IPS DF 4.7 (cell line): ENCODE data around the gene SORCS2.

Source experiments
- DNase-seq: peaks from one replicate; pipeline ENCODE4 v3.0.0-alpha.2; 2013; ENCODE audit warnings: low spot score; ENCODE audit errors: extremely low read depth

SORCS2 gene

GRCh38 chr4:7717161-7717560, 524.8 kb downstream of the SORCS2 start:
- no peak for DNase-seq

- DNase-seq = no peak
Measured at GRCh38 chr4:7717946-7718490, 525.7 kb downstream of the SORCS2 start.

DNA sequence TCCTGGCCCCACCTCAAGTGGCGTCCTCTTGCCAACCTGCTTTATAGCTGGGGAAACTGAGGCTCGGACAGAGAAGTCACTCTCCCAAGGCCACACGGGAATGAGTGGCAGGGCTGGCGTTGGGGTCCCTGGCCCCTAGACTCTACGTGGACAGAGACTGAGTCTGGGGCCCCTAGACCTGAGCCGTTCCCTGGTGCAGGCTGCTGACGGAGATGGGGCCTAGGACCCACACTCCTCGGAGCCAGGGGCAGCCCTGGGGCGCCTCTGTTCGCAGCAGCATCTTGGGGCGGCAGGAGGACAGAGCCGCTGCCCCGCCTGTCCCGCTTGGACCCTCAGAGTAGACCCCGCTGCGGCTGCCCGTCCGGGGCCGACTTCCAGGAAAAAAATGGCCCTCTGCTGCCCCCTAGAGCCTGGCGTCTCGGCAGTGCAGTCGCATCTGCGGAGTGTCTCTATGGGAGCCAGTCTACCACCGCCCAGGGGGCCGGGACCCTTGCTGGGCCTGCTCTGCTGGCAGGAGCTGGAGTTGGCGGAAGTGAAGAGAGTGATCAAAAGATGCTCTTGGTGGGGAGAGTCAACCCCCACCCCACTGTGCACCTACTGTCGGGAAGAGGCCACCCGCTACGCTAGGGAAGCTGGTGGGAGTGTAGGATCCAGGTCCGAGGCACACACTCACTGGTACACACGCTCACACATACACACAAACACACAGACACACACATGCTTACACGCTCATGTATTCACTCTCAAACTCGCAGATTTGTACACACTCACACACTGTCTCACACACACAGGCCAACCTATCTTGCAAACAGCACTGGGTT, 527.2 kb downstream of the SORCS2 start:
- DNase-seq = no peak

DNA sequence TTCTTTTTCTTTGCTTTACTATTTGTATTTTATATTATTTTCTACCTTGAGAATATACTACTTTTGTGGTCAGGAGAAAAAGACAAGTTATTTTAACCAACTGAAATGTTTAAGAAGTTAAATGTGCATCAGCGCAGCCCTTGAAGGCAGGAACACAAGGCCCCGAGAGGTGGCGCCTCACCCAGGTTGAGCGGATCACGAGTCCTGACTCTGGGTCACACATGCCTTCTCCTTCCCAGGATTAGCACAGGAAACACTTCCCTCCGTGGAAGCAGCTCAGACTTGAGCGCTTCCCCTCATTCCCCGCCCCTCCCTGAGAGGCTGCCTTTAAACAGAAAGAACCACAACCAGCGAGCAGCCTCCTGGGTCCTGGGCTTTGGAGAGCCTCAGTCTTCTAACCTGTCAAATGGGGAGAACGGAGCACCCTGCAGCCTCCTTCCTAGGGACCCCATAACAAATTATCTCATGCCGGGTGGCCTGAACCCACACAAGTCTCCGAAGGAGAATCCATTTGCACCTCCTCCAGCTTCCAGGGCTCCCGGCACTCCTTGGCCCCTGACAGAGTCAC, 529.7 kb downstream of the SORCS2 start:
- no peak for DNase-seq

DNA sequence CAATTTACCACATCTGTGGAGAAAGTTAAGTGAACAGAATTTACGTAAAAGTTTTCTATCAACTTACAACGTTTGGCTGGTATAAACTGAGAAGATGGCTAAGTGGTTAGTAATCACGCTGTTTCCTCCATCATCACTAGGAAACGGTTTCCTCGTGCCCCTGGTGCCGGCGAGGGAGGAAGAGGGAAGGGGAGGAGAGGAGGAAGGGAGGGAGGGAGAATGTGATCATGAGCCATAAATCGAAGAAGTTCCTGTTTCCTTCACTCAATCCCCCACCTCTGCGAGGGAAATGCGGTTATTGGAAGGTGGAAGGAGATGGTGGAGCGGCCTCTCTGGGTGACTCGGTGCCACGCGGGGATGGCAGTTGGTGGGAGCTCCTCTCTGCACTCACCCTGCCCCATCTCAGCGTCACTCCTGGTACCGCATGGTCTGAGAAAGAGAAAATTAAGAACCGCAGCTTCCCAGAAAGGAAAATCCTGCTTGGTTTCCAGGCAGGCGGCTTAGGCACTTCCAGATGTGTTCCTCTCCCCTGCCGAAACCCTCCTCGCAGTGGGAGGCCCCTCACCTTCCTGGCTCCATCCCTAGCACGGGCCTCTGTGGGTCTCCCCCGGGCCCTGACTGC, 530.5 kb downstream of the SORCS2 start:
- DNase-seq = no peak

- DNase-seq = no peak
Measured at GRCh38 chr4:7723625-7724024, 531.3 kb downstream of the SORCS2 start.

GRCh38 chr4:7725951-7726350, 533.6 kb downstream of the SORCS2 start:
- DNase-seq = no peak

GRCh38 chr4:7726665-7727413, 534.5 kb downstream of the SORCS2 start:
- no peak for DNase-seq

- DNase-seq = no peak
Measured at GRCh38 chr4:7727749-7728148, 535.4 kb downstream of the SORCS2 start.

DNA sequence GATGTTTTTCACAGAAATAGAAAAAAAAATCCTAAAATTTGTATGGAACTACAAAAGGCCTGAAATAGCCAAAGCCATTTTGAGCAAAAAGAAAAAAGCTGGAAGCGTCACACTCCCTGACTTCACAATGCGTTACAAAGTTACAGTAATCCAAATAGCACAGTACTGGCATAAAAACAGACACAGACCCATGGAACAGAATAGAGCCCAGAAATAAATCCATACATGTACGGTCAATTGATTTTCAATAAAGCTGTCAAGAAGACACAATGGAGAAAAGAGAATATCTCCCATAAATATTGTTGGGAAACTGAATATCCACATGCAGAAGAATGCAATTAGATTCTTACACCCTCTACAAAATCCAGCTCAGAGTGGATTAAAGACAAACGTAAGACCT, 539.1 kb downstream of the SORCS2 start:
- no peak for DNase-seq

- DNase-seq = no peak
Measured at GRCh38 chr4:7732263-7732662, 539.9 kb downstream of the SORCS2 start.

- DNase-seq = no peak
Measured at GRCh38 chr4:7733201-7733600, 540.9 kb downstream of the SORCS2 start.

DNA sequence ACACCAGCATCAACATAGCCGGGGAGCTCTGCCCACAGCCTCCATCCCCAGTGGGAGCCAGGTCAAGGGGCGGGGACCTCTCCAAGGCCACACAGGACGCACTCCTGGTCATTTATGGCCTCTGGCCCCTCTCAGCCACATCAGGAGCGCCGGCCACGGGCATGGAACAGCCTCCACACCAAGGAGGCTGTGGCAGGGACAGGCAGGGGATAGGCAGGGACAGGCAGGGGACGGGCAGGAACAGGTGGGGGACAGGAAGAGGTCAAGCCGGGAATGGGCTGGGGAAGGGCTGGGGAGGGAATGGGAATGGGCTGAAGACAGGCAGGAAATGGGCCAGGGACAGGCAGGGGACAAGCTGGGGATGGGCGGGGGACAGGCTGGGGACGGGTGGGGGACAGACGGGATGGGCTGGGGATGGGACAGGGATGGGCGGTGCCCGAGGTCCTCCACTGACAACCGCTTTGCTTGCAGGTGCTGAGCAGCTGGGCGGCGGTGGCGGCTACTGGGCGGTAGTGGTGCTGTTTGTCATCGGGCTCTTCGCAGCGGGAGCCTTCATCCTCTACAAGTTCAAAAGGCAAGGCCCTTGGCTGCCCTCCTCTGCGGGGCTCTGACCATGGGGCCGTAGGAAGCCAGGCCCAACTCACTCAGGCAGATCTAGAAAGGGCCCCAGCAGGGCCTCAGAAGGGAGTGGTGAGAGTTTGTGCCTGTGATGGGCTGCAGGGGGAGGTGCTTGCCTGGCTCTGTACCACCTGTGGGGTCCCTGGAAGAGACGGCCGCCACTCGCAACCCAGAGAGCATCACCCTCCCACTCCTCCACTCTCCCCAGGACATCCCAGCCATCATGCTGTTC, 541.7 kb downstream of the SORCS2 start:
- no peak for DNase-seq

GRCh38 chr4:7734651-7735260, 542.4 kb downstream of the SORCS2 start:
- DNase-seq = no peak

DNA sequence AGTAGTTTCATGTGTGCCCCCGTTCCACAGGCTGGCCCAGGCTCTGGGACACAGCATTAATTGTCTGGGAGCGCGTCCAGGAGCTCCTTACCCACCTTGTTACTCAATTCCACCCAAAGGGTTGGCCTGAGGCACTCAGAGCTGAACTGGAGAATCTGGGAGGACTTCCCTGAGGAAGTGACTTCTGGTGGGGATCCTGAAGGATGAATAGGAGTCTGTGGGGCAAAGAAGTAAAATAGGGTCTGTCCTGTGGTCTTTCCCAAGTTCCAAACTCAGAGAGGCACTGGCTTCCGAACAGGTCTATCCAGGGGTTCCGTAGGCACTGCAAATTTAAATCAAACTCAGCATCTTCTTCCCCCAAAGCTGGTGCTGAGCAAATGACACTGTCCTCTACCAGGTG, 543.1 kb downstream of the SORCS2 start:
- DNase-seq = no peak

- DNase-seq = no peak
Measured at GRCh38 chr4:7735961-7736360, 543.6 kb downstream of the SORCS2 start.

DNA sequence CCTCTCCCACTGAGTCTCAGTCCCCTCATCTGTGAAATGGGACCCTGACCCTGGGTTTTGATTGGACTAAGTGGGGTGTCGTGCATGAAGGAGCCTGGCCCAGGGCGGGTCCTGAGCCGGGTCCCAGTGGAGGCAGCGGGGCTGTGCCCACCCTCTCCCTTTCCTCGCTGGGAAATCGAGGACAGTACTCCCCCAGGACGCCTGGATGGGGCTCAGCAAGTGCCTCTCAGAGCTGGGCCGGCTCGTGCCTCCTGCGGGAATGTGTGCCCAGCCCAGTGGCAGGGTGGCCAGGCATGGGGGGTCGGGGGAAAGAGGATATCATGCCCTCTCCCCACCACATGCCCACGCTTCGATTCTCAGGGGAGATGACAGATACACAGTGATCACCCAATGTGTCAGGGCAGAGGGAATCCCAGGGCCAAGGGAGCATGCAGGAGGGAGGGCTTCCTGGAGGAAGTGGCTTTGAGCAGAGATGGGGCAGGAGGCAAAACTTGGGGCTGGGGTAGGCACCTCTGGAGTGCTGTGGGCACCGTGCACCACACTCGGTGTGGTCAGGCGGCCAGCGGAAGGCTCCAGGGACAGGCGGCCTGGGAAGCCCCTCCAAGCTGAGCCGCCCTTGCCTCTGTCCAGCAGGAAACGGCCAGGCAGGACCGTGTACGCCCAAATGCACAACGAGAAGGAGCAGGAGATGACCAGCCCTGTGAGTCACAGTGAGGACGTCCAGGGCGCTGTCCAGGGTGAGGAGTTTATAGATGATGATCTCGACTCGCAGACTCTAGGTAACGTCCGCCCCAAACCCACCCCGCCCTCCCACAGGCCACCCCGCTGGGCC, 544.3 kb downstream of the SORCS2 start:
- DNase-seq = no peak

GRCh38 chr4:7737268-7737645, 544.9 kb downstream of the SORCS2 start:
- DNase-seq = no peak

GRCh38 chr4:7737752-7738457, 545.6 kb downstream of the SORCS2 start:
- no peak for DNase-seq
